BLaER1 (cell line): ENCODE measurements around the gene PIP5K1B.

Experiments
- H3K27ac ChIP-seq: shearing (Covaris generic); formaldehyde crosslinking; 2 replicates; pipeline ENCODE4 v1.8.1; 2022
- H3K27me3 ChIP-seq: shearing (Covaris generic); formaldehyde crosslinking; 2 replicates; pipeline ENCODE4 v1.8.1; 2022
- H3K36me3 ChIP-seq: shearing (Covaris generic); formaldehyde crosslinking; 2 replicates; pipeline ENCODE4 v1.8.1; 2022
- H3K4me1 ChIP-seq: shearing (Covaris generic); formaldehyde crosslinking; 2 replicates; pipeline ENCODE4 v1.8.1; 2022
- H3K4me2 ChIP-seq: shearing (Covaris generic); formaldehyde crosslinking; 2 replicates; pipeline ENCODE4 v1.8.1; 2022
- H3K4me3 ChIP-seq: shearing (Covaris generic); formaldehyde crosslinking; 2 replicates; pipeline ENCODE4 v1.8.1; 2022
- H3K9ac ChIP-seq: shearing (Covaris generic); formaldehyde crosslinking; 2 replicates; pipeline ENCODE4 v1.8.1; 2022
- H3K9me3 ChIP-seq: shearing (Covaris generic); formaldehyde crosslinking; 2 replicates; pipeline ENCODE4 v1.8.1; 2022
- H4K20me1 ChIP-seq: shearing (Covaris generic); formaldehyde crosslinking; 2 replicates; pipeline ENCODE4 v1.8.1; 2022
- Cebpa-rat ChIP-seq: shearing (Covaris generic); IDR thresholded peaks from 2 replicates; pipeline ENCODE4 v1.8.1; 2022

The PIP5K1B gene

DNA sequence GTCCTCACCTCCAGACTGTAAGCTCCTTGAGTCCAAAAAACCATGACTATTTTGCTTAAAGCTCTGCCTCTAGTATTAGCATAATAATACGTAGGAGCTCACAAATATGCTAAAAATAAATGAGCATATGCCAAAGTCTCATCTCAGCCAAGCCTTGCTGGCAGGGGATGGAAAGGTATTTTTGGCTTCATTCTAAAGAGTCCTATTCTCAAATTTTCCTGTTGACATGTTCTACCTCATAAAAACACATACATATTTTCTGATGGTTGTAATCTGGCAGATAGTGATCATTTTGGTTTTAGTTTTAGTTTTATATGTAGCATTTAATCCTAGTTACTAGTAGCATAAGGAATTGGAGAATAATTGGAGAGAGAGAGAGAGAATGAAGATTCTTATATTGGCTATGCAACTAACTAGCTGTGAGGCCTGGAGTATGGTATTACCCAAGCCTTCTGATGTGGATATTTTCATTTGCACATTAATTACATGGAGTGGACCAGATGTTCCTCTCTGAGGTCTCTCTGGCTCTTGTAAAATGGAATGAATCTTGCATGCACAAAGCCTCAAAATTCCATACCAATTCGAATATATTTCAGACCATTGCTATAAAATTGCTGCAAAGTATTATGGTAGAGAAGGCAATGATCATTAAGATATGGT, 55.8 kb downstream of the PIP5K1B start:
- no peak for TF ChIP-seq Cebpa-rat
- Histone ChIP-seq H3K4me1 (0 out of 2 replicates have a peak, but pooled peaks cover 2% of the 10 kb centered on the region), H3K9ac (no peak overlapping the region), H3K4me2 (no peak overlapping the region), H3K36me3 (no peaks in the 10 kb centered on the region), H3K9me3 (peaks cover 4% of the 10 kb centered on the region; the same call in 1 of the 2 replicates), H4K20me1 (no peaks in the 10 kb centered on the region), H3K27me3 (no peaks in the 10 kb centered on the region), H3K4me3 (no peak overlapping the region), H3K27ac (no peak overlapping the region)

DNA sequence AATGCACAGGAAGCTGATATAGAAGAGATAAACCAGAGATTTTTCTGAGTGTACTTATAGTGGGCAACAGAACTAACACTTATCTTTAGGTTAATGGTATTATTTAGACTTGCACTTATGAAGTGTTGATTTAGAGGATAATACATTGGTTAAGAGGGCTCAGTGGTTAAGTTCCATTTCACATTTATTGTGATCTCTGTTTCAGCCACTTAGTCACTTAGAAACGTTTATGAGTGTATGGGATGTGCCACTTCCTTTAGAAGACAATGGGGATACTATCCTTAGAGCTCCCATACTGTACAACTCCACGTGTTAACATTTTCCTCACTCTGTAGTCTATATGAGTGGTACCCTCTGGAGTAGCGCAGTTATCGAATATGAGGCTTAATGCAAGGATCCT, 57.5 kb downstream of the PIP5K1B start:
- H3K36me3 ChIP-seq: no peaks in the 10 kb centered on the region
- no peak overlapping the region for H3K4me2 ChIP-seq
- no peak overlapping the region for H3K27ac ChIP-seq
- no peaks in the 10 kb centered on the region for H3K27me3 ChIP-seq
- no peak for TF ChIP-seq Cebpa-rat
- H3K9ac ChIP-seq: no peak overlapping the region
- H4K20me1 ChIP-seq: no peaks in the 10 kb centered on the region
- peaks cover 4% of the 10 kb centered on the region; the same call in 1 of the 2 replicates for H3K9me3 ChIP-seq
- no peak overlapping the region for H3K4me3 ChIP-seq
- H3K4me1 ChIP-seq: no peaks in the 10 kb centered on the region

DNA sequence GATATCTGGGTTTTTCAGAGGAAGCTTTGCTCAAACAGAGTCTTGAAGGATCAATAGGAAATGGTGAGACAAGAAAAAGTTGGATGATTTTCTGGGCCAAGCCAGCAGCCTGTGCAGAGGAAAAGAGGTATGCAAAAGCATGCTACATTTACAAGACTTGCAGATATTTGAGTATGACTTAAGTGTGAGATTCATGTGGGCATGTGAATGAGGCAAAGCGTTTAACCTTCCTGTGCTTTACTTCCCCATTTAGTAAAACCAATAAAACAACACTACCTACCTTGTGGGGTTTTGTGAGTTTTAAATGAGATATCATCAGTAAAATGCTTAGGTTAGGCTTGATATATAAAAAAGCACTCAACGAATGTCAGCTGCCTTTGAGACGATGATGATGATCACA, 58.1 kb downstream of the PIP5K1B start:
- Histone ChIP-seq H3K27me3 (no peaks in the 10 kb centered on the region), H3K27ac (no peak overlapping the region), H3K4me3 (no peak overlapping the region), H4K20me1 (no peaks in the 10 kb centered on the region), H3K9ac (no peak overlapping the region), H3K4me1 (no peaks in the 10 kb centered on the region), H3K36me3 (no peaks in the 10 kb centered on the region), H3K4me2 (no peak overlapping the region), H3K9me3 (peaks cover 4% of the 10 kb centered on the region; the same call in 1 of the 2 replicates)
- no peak for TF ChIP-seq Cebpa-rat

DNA sequence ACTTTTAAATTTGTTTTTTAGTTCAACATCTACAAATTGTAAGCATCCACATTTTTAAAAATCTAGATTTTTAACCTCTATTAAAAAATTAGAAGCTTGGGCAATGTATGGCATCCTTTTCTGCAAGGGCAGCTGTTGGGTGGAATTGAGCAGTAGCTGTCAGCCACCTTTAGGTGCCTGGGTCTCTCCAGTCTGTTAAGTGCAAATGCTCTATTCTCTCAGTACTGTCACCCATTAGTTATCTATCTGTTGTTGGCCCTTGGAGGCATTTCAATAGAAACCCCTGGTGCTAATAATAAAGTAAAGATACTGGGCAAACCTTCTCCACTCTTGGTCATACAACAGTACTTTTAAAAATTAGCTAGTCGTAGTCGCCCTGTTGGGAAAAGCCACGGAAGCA, 63.6 kb downstream of the PIP5K1B start:
- H3K27ac ChIP-seq: no peak overlapping the region
- TF ChIP-seq Cebpa-rat: no peak
- H3K27me3 ChIP-seq: no peaks in the 10 kb centered on the region

DNA sequence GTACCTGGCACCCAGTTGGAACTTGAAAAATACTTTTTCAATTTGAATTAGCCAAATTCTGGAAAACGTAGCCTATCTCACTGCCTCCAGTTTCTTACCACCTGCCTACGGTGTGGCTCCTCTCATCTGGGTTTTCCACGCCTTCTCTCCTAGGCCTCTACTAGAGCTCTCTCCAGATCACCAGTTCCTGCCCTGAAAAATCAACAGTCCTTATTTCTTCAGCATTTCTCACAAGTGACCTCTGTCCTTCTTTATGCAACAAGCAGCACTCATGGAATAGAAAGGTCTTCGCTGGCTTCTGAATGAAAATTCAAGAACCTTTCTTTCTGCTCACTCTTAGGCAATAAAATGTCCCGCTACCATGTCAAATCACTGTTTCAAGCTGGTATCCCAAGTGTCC, 64.8 kb downstream of the PIP5K1B start:
- no peak for TF ChIP-seq Cebpa-rat
- no peak overlapping the region for H3K9ac ChIP-seq
- no peaks in the 10 kb centered on the region for H3K9me3 ChIP-seq
- no peak overlapping the region for H3K4me3 ChIP-seq
- no peaks in the 10 kb centered on the region for H4K20me1 ChIP-seq
- no peak overlapping the region for H3K27ac ChIP-seq
- H3K27me3 ChIP-seq: no peaks in the 10 kb centered on the region
- H3K36me3 ChIP-seq: no peaks in the 10 kb centered on the region
- no peaks in the 10 kb centered on the region for H3K4me1 ChIP-seq
- H3K4me2 ChIP-seq: no peak overlapping the region

More for the DNA sequence above, 63.6 kb downstream of the PIP5K1B start:
- Histone ChIP-seq H3K4me1 (no peaks in the 10 kb centered on the region), H4K20me1 (no peaks in the 10 kb centered on the region), H3K9me3 (no peaks in the 10 kb centered on the region), H3K4me3 (no peak overlapping the region), H3K4me2 (no peak overlapping the region), H3K9ac (no peak overlapping the region), H3K36me3 (no peaks in the 10 kb centered on the region)

DNA sequence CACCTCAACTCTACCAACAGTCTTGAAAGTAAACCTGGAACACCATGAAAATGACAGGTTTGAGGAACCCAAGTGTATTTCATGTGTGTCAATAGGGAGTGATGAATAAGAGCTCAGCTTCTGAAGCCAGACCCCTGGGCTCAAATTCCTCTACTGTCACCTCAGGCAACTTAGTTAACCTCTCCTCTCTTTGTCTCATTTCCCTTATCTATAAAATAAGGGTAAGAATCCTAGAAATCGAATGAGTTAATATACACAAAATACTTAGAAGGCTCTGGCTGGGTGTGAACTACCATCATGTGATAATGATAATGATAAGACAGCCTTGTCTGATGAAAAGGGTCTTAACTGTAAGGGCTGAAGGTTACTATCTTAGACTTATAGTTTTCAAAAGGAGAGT, 66.3 kb downstream of the PIP5K1B start:
- Histone ChIP-seq H3K27ac (no peak overlapping the region), H3K4me1 (no peaks in the 10 kb centered on the region), H3K9me3 (no peaks in the 10 kb centered on the region), H3K27me3 (no peaks in the 10 kb centered on the region), H3K4me3 (no peak overlapping the region), H3K36me3 (no peaks in the 10 kb centered on the region), H3K4me2 (no peak overlapping the region), H4K20me1 (no peaks in the 10 kb centered on the region), H3K9ac (no peak overlapping the region)
- TF ChIP-seq Cebpa-rat: no peak

DNA sequence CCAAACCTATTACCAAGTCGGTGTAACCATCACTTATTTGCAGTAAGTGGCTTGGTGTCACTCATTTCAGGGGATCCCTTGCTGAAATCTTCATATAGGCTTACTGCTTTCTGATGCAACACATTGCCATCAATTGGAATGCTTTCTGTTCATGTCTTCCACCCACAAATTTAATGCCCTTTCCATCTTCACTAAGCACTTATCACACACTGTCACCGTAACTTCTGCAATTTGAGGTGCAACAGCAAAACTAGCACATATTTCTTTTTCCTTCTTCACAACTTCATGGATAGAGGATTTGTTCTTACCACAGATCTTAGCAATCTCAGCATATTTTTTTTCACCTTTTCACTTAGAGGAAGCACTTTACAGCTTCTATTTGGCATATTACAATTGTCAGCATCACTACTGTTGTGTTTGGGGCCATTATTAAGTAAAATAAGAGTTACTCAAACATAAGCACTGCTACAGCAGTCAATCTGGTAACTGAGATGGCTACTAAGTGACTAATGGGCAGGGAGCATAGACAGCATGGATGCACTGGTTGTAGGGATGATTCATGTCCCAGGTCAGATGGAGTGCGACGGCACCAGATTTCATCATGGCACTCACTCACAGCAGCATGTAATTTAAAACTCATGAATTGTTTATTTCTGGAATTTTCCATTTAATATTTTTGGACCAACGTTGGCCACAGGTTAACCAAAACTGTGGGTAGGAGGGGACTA, 70.1 kb downstream of the PIP5K1B start:
- H3K27ac ChIP-seq: no peak overlapping the region
- no peak overlapping the region for H3K4me2 ChIP-seq
- H3K4me1 ChIP-seq: peaks cover 8% of the 10 kb centered on the region; the same call in 1 of the 2 replicates
- H3K9ac ChIP-seq: no peak overlapping the region
- no peak overlapping the region for H3K4me3 ChIP-seq
- no peaks in the 10 kb centered on the region for H3K9me3 ChIP-seq
- no peaks in the 10 kb centered on the region for H3K27me3 ChIP-seq
- no peak for TF ChIP-seq Cebpa-rat
- no peaks in the 10 kb centered on the region for H3K36me3 ChIP-seq
- H4K20me1 ChIP-seq: peaks cover under 1% of the 10 kb centered on the region

DNA sequence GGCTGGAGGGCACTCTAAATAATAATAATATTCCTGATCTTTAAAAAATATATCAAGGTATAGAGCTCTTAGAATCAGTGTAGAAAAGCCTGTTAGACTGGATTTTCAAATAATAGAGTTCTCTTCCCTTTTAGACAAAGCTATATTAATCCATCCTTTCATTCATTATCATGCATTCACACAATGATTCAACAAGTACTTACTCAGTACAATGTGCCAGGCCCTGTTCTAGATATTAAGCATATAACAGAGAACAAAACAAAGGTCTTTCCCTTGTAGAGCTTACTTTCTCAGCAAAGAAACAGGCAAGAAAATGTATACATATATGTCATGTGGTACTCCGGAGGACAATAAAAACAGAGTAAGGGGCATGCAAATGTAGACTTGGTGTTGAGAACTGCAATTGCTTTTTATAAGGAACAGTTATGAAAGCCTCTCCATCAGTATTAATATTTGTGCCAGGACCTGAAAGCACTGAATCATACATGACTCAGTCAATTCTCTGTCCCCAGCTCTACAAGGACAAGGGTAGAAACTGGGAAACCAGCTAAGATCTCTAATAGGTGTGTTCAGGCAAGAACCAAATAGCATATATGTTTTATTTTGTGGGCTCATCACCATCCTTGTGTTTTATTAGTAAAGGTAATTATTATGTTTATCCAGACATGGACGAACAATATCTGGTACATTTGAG, 72.2 kb downstream of the PIP5K1B start:
- Histone ChIP-seq H3K9me3 (no peaks in the 10 kb centered on the region), H3K4me3 (no peak overlapping the region), H3K27me3 (no peaks in the 10 kb centered on the region), H3K9ac (no peak overlapping the region), H3K27ac (no peak overlapping the region), H3K4me2 (no peak overlapping the region), H3K36me3 (no peaks in the 10 kb centered on the region), H4K20me1 (peaks cover 21% of the 10 kb centered on the region), H3K4me1 (peaks cover 25% of the 10 kb centered on the region)
- no peak for TF ChIP-seq Cebpa-rat

DNA sequence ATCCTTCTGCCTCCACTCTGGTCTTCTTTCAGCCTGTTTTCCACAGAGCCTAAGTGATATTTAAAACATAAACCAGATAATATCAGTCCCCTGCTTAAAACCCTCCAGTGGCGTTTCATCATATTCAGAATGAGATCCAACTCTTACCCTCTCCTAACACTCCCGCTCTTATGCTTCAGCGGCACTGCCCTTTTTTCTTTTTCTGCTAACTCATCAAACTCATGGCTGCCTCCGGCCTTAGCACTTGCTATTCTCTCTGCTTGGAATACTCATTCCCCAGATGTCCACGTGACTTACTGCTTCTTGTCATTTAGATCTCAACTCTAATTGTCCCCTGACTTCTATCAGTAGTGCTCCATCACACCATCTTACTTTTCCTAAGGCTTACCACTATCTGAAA, 73.6 kb downstream of the PIP5K1B start:
- no peaks in the 10 kb centered on the region for H3K9me3 ChIP-seq
- no peaks in the 10 kb centered on the region for H3K36me3 ChIP-seq
- H4K20me1 ChIP-seq: peaks cover 35% of the 10 kb centered on the region
- H3K9ac ChIP-seq: no peak overlapping the region
- H3K4me3 ChIP-seq: no peak overlapping the region
- no peak for TF ChIP-seq Cebpa-rat
- peak overlapping the region; percentile 92; the same call in 1 of the 2 replicates for H3K4me2 ChIP-seq
- peaks cover 39% of the 10 kb centered on the region for H3K4me1 ChIP-seq
- H3K27ac ChIP-seq: no peak overlapping the region
- H3K27me3 ChIP-seq: no peaks in the 10 kb centered on the region
